MCF 10A (cell line): ENCODE data around the gene MTMR1. TPM values are rescaled to one million over a fixed set of nuclear protein-coding genes. Genes with fewer than 3 reads are reported as not detected.

Source experiments
- BruUV-seq: library from RNA; stranded (reverse); fragments of 400-500 nt; replicated peaks from 2 replicates; lab custom pipeline; 2021; lab: Mats Ljungman, UMichigan
- CTCF ChIA-PET: fragments of 300-600 bp; sonication (Branson Sonifier 250); formaldehyde crosslinking; extraction: SDS; loops from one replicate; lab custom pipeline; 2021; ENCODE audit warnings: antibody characterized with exemption, inconsistent platforms; lab: Yijun Ruan, JAX
- POLR2A ChIA-PET: fragments of 300-600, 350-650 bp; sonication (Branson Sonifier 250); formaldehyde crosslinking; extraction: SDS; loops from one replicate; lab custom pipeline; 2020; ENCODE audit warnings: antibody characterized with exemption, inconsistent platforms; lab: Yijun Ruan, JAX
- DNase-seq: peaks from one replicate; pipeline ENCODE4 v3.0.0-alpha.2; 2018; ENCODE audit not compliant: unreplicated experiment
- H3K27ac Mint-ChIP-seq: one replicate; pipeline ENCODE4 v1.8.0; 2022; ENCODE audit warnings: mild to moderate bottlenecking, low read depth, mixed read lengths; ENCODE audit not compliant: unreplicated experiment
- H3K27me3 Mint-ChIP-seq: one replicate; pipeline ENCODE4 v1.8.0; 2022; ENCODE audit warnings: mixed read lengths; ENCODE audit not compliant: insufficient read depth, unreplicated experiment
- H3K36me3 Mint-ChIP-seq: one replicate; pipeline ENCODE4 v1.8.0; 2022; ENCODE audit warnings: mild to moderate bottlenecking, moderate library complexity, mixed read lengths; ENCODE audit not compliant: insufficient read depth, unreplicated experiment
- H3K4me1 Mint-ChIP-seq: one replicate; pipeline ENCODE4 v1.8.0; 2022; ENCODE audit warnings: mixed read lengths; ENCODE audit not compliant: insufficient read depth, unreplicated experiment
- H3K4me3 Mint-ChIP-seq: one replicate; pipeline ENCODE4 v1.8.0; 2022; ENCODE audit warnings: mild to moderate bottlenecking, moderate library complexity, mixed read lengths; ENCODE audit not compliant: unreplicated experiment
- H3K9me3 Mint-ChIP-seq: one replicate; pipeline ENCODE4 v1.8.0; 2022; ENCODE audit warnings: mixed read lengths; ENCODE audit not compliant: unreplicated experiment
- CTCF ChIP-seq: fragments of 200-600 bp; IDR thresholded peaks from one replicate; pipeline ENCODE4 v1.8.0; 2022; ENCODE audit warnings: antibody characterized with exemption, mild to moderate bottlenecking; ENCODE audit not compliant: unreplicated experiment
- intact Hi-C: fragments of 100-400 bp; cut with micrococcal nuclease; formaldehyde crosslinking; loops from 2 replicates; pipeline ENCODE4 v1.14.1; 2022
- total RNA-seq: library from RNA; stranded (reverse); gene quantifications from 2 replicates; pipeline ENCODE4 v1.2.3, GENCODE V29; 2022

Gene MTMR1
- total RNA-seq, 1 experiment from 2014 or later, result 24.7 TPM

GRCh38 chrX:150703695-150703974 lies 10.4 kb downstream of the MTMR1 start:
- H3K4me3 Mint-ChIP-seq, result no peak overlapping the region
- ChIA-PET CTCF (interaction anchor here (0.6 to 1.6 kb wide), 6 partner anchors 10 to 763 kb away, joined by 3 to 7 read pairs (median 6); no protein-coding TSS in a partner anchor), POLR2A (no interaction called here)
- DNase-seq, result no peak
- H3K27me3 Mint-ChIP-seq, result peaks cover 15% of the 10 kb centered on the region
- H3K36me3 Mint-ChIP-seq, result peaks cover 12% of the 10 kb centered on the region
- peaks cover 6% of the 10 kb centered on the region for H3K9me3 Mint-ChIP-seq
- H3K4me1 Mint-ChIP-seq, result no peaks in the 10 kb centered on the region
- no TSS peak for BruUV-seq
- no peak overlapping the region for H3K27ac Mint-ChIP-seq
- intact Hi-C loops, result no loop called here
- no peak for TF ChIP-seq CTCF

GRCh38 chrX:150704030-150704613 lies 10.9 kb downstream of the MTMR1 start:
- peaks cover 6% of the 10 kb centered on the region for H3K9me3 Mint-ChIP-seq
- CTCF ChIA-PET, result interaction anchor here (0.6 to 1.6 kb wide), 5 partner anchors 10 to 764 kb away, joined by 3 to 7 read pairs (median 6); no protein-coding TSS in a partner anchor
- TF ChIP-seq CTCF, result no peak
- H3K27ac Mint-ChIP-seq, result no peak overlapping the region
- POLR2A ChIA-PET, result no interaction called here
- intact Hi-C loops, result no loop called here
- H3K36me3 Mint-ChIP-seq, result peaks cover 12% of the 10 kb centered on the region
- H3K4me1 Mint-ChIP-seq, result no peaks in the 10 kb centered on the region
- peaks cover 15% of the 10 kb centered on the region for H3K27me3 Mint-ChIP-seq
- BruUV-seq, result no TSS peak
- DNase-seq, result peak; percentile 20
- H3K4me3 Mint-ChIP-seq, result no peak overlapping the region

GRCh38 chrX:150712619-150713018 lies 19.4 kb downstream of the MTMR1 start:
- no peaks in the 10 kb centered on the region for H3K9me3 Mint-ChIP-seq
- no peaks in the 10 kb centered on the region for H3K36me3 Mint-ChIP-seq
- TF ChIP-seq CTCF, result no peak
- H3K4me1 Mint-ChIP-seq, result no peaks in the 10 kb centered on the region
- intact Hi-C loops, result no loop called here
- no peak overlapping the region for H3K27ac Mint-ChIP-seq
- DNase-seq, result no peak
- H3K4me3 Mint-ChIP-seq, result no peak overlapping the region
- CTCF ChIA-PET, result interaction anchor here (0.7 to 2.0 kb wide), 4 partner anchors 13 to 595 kb away, joined by 3 to 9 read pairs (median 4); no protein-coding TSS in a partner anchor
- BruUV-seq, result no TSS peak
- peaks cover 19% of the 10 kb centered on the region for H3K27me3 Mint-ChIP-seq
- POLR2A ChIA-PET, result interaction anchor here (0.9 to 1.5 kb wide), 2 partner anchors 23 to 29 kb away, joined by 4 to 6 read pairs; no protein-coding TSS in a partner anchor

DNA sequence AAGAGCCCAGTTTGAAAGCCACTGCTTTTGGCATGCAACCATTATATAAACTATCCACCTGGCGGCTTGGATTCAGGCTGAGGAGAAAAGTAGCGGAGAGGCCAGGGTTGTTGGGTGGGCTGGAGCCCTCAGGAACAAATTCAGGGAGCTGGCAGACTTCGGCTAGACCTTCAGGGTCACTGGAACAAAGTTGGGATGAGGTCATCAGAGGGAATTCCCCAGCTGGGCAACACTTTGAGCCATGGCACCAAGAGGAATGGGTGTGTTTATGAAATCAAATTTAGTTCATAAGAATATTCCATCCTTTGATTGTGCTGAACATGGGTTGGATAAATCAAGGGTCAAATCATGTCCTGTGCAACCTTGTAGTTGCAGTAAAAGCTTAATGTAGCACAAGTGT lies 22.0 kb downstream of the MTMR1 start:
- no peak overlapping the region for H3K27ac Mint-ChIP-seq
- peaks cover 19% of the 10 kb centered on the region for H3K27me3 Mint-ChIP-seq
- ChIA-PET CTCF (interaction anchor here (1.0 to 2.9 kb wide), 12 partner anchors 10 to 764 kb away, joined by 3 to 12 read pairs (median 6); no protein-coding TSS in a partner anchor), POLR2A (interaction anchor here (0.9 to 1.3 kb wide), 3 partner anchors 12 to 21 kb away, joined by 3 to 4 read pairs (median 3); no protein-coding TSS in a partner anchor)
- TF ChIP-seq CTCF, result no peak
- H3K4me3 Mint-ChIP-seq, result no peak overlapping the region
- H3K4me1 Mint-ChIP-seq, result no peaks in the 10 kb centered on the region
- no TSS peak for BruUV-seq
- H3K9me3 Mint-ChIP-seq, result no peaks in the 10 kb centered on the region
- DNase-seq, result peak; percentile 15
- intact Hi-C loops, result no loop called here
- H3K36me3 Mint-ChIP-seq, result no peaks in the 10 kb centered on the region
